ENCODE data around the gene SLC25A19.
"Not testable (repeated sequence)": the region's sequence is repeated elsewhere in the genome, so short reads cannot be mapped to it uniquely, and the experiment has no call there.

Gene SLC25A19

DNA sequence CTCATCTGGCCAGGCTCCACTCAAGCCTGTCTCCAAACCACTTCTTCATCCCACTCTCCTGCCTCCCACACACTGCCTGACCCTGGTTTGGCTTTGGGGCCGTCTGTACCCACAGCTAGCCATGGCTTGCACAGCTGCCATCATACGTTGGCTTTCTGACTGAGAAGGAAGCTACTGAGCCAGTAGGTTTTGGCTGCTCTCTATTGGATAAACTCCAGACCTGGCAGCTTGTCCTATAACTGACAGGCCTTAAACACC is 22.2 kb downstream of the SLC25A19 start:
- no peak for DNase-seq

DNA sequence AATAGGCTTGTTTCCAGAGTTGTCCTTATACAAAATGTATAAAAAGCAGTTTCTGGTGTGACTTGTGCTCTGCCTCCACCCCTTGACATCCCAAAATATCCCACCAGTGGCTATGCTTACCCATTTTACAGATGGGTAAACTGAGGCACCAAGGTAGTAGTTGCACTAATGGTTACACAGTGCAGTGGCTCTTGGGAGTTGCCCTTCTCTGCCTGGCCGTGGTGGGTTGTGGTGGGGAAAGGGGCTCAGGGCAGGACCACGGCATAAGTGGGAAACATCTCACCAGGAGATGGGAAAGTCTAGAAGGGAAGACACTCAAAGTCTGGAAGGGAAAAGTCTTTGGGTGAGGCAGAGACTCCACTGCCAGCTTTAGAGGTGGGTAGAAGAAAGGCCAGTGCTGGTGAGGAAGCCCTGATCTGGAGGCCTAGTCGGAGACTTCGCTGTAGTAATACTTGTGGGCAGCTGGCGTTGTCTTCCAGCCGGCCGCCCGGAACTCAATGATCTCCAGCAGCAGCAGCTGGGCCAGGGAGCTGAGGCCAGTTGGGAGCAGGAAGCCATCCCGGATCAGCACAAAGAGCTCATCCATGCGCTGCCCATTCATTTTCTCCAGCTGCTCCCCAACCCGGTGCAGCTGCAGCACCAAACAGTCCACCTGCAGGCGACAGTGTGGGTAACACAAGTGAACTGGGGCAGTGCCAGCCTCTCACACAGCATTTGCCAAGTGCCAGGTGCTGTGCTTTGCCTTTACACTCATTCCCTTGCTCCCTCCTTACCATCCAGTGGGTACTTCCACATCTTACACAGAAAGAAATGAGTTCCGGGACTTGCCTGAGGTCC is 22.7 kb downstream of the SLC25A19 start:
- no peak for DNase-seq

DNA sequence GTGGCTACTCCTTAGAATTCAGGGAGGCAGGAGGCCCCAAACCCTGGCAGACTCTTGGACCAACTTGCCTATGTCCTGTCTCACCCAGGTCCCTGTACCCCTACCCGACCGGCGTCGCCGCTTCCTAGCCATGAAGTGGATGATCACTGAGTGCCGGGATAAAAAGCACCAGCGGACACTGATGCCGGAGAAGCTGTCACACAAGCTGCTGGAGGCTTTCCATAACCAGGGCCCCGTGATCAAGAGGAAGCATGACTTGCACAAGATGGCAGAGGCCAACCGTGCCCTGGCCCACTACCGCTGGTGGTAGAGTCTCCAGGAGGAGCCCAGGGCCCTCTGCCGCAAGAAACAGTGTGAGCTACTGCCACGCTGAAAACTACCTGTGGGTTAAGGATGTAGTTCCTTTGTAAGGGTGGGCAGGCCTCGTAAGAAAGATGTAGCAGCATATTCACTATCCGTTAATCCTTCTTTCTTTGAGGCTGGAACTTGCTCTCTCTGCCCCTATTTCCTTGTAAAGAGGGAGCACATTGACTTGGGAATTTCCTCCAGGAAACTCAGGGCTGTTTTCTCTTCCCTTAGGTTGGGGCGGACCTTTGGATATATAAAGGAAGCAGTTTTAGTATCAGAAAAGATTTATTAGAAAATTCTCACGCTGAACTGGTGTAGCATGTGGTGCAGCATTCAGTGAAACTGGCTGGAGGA is 23.5 kb downstream of the SLC25A19 start:
- DNase-seq = no peak

DNA sequence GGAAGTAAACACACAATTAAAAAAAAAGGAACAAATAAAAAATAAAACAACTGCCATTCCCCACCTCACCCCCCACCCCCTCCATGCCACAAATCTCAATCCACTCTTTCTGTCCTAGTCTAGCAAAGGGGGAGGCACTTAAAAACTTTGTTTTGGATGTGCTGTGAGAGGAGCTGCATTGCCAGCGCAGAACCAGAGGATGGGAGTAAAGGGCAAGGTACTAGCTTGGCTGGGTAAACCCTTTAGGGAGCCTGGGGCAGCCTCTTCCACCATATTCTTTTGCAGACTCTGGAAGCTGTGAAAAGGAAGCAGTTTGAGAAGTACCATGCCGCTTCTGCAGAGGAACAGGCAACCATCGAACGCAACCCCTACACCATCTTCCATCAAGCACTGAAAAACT is 26.2 kb downstream of the SLC25A19 start:
- DNase-seq = no peak

DNA sequence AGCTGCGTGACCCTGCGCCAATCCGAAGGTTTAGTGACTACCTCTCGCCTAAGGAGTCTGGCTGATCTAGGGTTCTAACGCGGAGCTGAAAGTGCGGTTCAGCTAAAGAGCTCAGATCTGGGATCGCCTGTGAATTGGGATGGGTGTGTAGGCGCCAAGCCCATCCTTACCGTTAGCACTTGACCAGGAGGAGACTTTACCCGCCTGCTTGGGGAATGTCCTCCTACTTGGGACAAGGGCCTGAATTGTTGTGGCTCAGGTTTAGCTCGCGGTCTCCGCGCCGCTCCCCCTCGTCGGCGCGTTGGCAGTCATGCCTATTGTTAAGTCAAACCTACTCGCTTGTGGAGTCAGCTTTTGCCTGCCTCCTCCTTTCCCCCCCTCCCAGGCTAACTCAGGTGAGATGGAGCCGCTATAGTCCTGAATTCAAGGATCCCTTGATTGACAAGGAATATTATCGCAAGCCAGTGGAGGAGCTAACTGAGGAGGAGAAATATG is 27.1 kb downstream of the SLC25A19 start:
- DNase-seq = no peak

DNA sequence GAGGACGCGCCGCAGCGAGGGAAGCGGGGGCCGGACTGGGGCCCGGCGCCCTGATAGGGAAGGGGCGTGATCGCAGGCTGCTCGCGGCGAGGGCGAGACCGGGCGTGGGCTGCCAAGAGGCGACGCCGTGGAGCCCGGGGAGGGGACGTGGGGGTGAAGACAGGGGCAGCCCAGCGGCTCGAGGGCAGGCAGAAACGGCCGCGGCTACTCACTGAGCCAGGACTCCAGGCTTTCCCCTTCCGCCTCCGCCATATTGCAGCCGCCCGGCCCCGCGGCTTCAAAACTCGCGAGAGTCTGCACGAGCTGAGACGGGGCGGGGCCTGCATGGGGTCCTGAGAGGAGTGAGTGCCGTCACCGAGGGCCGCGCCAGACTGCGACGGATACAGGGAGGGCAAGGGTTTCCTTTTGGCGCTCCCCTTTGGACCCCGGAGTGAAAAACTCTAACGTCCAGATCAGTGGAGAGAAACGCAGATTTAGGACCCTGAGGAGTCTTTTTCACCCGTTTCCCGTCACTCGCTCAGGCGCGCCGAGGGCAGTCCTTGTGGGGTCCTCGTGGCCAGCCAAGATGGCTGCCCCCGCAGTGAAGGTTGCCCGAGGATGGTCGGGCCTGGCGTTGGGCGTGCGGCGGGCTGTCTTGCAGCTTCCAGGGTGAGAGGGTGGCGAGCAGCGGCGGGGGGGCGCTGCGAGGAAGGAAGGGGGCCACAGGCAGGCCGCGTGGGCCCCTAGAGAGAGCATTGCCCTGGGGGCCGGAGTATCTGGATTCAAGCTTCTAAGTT is 27.7 kb downstream of the SLC25A19 start, which contains the start of the genes GGA3 and MRPS7:
TSS of gene GGA3 (minus strand) at position 271 of the 776 bp plus-strand sequence. CDS start at position 252, 19 bp downstream.
TSS of gene MRPS7 (plus strand) at position 544 of the 776 bp plus-strand sequence. CDS start at position 566, 22 bp downstream.
- peak; percentile 94 to 97 for DNase-seq

DNA sequence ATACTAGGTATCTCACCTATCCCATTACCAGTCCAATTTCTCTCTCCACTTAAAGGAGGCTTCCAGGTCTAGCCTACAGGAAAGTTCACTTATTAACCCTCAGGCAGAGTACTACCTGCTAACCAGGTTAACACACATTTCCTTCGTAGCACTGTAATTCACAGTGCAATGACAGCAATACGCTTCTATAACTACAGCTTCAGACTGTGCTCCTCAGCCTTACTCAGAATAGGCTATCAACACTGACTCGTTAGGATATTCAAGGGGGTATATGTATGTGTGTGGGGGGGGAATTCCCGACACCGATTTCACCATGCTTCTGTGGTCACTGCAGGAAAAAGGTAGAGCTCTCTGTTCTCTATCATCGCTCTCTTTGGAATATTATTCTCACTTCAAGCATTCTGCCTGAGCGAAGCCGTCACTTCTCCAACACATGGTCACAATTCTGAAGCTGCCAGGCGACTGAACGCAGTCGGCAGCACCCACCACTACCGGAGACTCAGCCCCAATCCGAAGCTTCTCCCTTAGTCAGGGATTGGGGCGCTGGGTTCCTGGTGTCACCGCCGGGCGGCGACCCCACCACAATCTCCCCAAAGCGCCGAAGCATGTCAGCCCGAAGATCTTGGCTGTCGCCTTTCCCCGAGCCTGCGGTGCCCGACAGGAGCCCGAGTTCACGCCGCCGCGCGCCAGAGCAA is 28.4 kb downstream of the SLC25A19 start:
- peak; percentile 33 to 73 for DNase-seq

DNA sequence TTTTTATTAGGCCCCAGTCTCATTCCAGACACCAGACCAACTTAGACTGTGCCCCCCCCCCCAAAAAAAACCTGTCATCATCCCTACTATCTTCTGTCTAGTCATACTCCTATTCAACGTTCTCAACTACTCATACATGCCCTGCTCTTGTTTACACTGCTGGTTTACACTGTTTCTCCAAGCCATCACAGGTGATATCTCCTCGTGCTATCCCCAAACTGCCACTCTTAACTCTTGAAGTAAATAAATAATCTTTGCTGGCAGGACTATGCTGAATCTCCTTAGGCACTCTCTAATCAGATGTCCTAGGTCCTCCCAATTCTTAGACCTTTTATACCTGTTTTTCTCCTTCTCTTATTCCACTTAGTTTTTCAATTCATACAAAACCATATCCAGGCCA is 32.0 kb downstream of the SLC25A19 start:
- DNase-seq = not testable (repeated sequence)

DNA sequence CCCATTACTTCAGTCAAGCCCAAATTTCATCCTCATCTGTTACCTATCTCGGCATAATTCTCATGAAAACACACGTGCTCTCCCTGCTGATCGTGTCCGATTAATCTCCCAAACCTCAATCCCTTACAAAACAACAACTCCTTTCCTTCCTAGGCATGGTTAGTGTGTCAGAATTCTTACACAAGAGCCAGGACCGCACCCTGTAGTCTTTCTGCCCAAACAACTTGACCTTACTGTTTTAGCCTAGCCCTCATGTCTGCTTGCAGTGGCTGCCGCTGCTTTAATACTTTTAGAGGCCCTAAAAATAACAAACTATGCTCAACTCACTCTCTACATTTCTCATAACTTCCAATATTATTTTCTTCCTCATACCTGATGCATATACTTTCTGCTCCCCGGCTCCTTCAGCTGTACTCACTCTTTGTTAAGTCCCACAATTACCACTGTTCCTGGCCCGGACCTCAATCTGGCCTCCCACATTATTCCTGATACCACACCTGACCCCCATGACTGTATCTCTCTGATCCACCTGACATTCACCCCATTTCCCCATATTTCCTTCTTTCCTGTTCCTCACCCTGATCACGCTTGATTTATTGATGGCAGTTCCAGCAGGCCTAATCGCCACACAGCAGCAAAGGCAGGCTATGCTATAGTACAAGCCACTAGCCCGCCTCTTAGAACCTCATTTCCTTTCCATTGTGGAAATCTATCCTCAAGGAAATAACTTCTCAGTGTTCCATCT is 33.1 kb downstream of the SLC25A19 start:
- not testable (repeated sequence) for DNase-seq

DNA sequence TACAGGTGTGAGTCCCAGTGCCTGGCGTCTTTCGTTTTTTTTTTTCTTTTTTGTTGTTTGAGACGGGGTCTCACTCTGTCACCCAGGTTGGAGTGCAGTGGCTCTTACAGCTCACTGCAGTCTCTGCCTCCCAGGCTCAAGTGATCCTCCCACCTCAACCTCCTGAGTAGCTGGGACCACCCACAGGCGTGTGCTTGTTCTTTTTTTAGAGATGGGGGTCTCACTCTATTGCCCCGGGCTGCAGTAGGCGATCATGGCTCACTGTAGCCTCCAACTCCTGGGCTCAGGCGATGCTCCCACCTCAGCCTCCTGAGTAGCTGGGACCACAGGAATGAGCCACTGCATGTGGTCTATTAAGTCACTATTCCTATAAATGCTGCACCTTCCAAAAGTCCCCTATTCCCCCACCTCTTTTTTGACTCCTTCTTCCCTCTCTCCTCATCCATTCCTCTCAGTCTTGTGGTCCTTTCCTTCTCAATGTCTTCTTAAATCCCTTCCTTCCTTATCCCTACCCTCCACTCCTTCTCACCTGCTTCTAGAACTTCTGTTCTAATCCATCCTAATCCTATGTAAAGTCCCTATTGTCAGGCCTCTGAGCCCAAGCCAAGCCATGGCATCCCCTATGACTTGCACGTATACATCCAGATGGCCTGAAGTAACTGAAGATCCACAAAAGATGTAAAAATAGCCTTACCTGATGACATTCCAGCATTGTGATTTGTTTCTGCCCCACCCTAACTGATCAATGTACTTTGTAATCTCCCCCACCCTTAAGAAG is 37.0 kb downstream of the SLC25A19 start:
- DNase-seq = no peak

DNA sequence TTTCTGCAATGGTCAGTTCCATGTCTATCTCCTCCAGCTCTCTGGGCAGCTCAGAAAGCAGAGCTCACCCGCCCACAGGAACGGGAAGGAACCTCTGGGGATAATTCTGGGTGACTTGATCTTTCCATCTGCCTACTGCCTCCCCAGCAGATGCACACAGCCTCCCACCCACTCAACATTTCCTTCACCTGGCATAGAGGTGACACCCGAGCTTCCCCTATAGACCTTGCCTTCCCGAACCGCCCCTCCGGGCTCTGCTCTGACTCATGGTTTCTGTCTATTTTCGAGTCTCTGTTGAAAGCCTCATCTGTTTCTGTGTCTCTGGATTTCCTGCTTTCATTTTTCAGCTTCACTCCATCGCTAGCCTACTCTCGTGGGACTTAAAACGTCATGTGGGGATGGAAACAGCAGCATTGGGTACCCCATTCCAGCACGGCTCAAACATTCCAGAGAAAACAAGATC is 39.2 kb downstream of the SLC25A19 start:
- DNase-seq = peak in 1 of 2 donors; percentile 58

DNA sequence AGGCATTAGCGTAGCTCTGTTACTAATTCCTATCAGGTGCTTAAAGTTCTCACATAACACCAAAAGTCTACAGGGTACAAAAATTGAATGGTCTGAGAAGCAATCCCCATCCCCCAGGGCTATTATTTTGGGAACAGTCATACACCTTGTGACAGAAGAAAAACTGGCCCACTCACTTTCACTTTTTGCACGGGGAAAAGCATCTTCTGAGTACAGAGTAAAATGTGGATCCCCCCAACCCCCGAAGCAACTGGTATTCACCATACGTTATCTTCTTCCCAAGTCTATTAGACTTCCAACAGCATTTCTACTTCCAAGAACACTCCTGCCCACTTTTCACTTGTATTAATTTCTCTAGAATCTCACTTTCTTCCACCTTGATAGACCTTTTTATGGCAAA is 39.7 kb downstream of the SLC25A19 start:
- DNase-seq = no peak

DNA sequence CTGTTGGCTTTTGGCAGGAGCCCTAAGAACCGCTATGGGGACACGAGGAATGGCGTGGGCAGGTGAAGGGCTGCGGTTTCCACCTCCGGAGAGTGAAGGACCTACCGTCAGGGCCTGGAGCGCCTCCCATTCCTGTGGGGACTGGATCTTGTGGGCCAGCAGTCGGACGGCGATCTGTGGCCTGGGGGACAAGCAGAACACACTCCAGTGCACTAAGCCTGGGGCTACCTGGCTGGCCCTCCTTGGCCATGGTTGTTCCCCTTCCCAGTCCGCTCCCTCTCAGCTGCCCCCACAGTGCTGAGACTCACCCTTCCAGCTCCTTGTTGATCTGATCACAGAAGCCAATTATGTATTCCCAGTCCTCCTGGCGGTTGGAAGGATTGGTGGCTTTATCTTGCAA is 42.8 kb downstream of the SLC25A19 start:
- no peak for DNase-seq

DNA sequence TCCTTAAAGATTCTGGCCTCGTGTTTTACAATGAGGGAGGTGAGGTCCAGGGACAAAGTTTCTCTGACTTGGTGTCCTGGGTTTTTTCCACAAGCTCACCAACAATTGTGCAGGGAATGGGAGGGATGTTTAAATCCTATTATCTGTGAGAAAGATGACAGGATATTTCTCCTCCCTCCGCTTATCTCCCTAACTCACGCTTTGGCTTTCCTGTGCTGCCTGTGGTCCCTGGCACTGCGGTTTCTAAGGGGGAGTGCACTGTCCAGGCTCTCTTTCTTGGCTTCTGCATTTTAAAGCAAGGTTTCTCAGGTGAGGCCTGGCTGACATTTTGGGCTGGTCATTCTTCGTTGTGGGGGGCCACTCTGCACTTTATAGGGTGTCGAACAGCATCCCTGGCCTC is 44.2 kb downstream of the SLC25A19 start:
- DNase-seq = no peak

DNA sequence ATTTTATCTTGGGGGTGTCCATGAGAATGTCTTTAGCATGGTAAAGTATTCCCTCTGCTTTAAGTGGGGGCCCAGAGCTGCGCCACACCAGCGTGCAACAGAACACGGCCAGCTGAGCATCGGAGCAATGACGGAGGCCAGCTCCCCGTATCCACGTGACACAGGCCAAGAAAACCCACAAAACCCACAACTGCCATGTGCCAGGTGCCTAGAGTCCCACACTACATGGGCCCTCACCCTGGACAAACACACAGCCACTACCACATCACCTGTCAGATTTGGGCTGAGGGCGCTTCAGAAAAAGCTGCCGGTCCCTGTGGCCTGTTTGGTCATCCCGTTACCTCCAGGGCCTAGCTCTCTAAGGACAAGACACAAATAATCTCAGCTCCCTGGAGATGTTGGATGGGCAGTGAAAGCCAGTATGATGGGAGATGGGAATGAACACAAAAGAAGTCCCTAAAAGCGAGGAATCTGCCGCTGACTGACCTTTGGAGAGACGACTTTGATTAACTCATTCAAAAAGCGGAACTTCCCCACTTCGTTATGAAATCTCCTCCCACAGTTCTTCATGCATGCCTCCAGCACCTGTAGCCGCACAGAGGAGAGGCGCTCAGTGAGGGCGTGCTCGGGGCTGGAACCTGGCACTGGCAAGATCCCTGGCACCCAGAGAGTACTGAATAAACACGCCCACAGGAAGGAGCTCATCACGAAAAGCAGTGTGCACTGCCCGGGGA is 44.9 kb downstream of the SLC25A19 start:
- peak; percentile 23 to 26 for DNase-seq

DNA sequence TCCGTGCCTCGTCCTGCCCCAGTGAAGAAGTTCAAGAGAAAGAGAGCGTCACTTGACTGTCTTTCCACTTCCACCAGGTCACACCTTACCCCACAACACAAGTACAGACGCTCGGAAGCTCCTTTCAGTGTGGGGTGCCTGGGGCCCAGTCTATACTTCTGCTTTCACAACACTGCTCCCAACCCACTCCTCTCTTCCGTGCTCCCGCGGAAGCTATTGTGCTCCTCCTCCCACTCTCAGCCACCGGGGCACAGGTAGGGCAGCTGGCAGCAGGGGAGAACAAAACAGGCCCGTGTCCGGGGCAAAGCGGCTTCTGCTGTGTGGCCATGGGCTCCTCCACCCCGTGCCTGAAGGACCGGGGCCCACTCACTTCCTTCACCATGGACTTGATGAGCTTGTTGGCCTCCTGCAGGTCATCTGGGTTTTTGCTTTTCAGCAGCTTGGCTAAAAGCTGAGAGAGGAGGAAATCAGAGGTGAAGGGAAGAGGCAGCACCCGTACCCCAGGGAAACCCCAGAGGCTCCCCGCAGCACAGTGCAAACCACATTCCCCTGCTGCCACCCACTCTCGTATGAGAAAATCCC is 46.7 kb downstream of the SLC25A19 start:
- peak; percentile 36 to 66 for DNase-seq

DNA sequence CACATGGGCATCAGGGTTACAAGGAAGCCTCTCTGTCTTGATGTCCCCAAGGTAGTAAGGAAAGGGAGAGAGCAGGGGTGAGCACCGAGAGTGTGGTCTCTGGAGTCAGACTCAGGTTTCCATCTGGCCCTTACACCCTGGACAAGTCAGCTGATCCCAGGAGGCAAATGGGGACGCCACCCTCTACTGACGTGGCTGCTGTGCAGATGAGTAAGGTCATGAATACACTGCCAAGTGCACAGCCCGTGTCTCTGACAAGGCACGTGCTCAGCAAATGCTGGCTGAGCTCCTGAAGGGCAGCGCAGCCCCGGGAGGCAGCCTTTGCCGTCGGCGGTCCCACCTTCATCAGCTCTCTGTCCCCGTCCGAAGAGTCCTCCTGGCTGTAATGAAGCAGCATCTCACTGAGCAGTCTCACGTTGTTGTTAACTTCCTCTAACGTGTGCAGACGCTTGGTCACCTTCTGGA is 47.2 kb downstream of the SLC25A19 start:
- DNase-seq = no peak

DNA sequence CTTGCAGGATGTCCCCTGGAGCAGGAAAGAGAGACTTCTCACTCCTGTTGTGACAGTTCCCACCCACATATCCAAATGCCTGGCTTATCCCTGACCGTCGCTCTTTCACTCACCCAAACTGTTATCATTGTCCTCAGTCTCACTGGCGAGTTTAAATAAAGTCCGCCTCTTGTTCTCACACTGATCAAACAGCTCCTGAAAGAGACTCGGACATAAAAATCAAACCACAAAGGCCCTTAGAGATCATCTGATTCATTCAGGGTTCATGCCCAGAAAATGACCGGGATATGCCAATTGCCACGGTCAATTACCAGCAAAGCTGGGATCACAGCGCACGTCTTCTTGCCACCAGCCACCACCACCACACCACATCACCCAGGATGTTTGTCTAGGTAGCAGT is 47.7 kb downstream of the SLC25A19 start:
- DNase-seq = no peak

DNA sequence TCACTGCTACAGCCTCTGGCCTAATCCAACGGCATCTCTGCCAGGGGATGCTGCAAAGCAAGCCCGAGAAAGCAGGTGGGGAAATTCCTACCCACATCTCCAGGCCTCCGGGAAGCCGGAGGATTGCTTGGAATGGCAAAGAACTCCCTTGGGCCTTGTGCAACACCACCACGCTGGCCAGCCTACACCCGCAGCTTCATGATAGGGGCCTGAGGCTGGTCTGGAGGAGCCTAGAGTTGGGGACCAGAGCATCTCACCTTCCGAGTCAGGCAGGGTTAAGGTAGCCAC is 48.1 kb downstream of the SLC25A19 start:
- no peak for DNase-seq
